SKM-1 treated with dmso at 0.1 percent for 144 hours (cell line): Measurements from ENCODE around the gene LHCGR.
"Not testable (repeated sequence)": the region's sequence is repeated elsewhere in the genome, so short reads cannot be mapped to it uniquely, and the experiment has no call there.

Experiments used
- DNase-seq: peaks from one replicate; lab custom pipeline; 2025; ENCODE audit not compliant: unreplicated experiment; lab: John Stamatoyannopoulos, UW

Gene LHCGR

DNA sequence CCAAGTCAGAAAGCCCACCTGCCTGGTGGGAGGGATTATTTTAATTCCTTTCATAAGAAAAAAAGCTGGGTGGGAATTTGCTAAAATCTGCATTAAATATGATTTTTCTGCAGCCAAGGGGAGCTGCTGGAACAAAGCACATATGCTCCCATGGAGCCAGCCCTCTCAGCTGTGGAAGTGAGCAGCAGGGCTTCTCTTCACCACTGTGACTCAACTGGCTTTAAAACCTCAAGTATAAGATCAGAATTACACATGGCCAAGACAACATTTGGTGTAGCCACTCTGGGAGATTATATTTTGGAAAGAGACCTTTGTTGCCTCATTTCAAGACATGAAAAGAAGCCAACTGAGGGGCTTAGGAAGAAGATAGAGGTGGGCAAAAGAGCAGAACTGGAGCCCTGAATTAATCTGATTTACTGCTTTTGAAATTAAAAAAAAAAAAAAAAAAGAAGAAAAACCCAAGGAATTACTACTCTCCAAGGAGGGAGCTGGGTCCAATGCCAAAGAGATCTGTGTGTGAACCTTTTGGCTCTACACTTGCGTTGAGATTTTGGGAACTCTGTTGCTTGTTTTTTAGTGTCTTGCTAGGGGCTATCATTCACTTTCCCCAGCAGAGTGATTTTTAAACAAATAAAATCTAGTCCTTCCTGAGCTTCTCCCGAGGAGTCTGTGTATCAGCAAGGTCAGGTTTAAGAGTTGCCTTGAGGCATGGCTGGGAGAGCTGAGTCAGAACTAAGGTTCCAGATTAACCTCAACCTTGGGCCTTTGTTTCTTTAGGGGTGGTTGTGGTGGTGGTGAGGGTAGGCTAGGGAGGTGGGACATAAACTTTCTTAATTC, 6.0 kb downstream of the LHCGR start:
- no peak for DNase-seq

DNA sequence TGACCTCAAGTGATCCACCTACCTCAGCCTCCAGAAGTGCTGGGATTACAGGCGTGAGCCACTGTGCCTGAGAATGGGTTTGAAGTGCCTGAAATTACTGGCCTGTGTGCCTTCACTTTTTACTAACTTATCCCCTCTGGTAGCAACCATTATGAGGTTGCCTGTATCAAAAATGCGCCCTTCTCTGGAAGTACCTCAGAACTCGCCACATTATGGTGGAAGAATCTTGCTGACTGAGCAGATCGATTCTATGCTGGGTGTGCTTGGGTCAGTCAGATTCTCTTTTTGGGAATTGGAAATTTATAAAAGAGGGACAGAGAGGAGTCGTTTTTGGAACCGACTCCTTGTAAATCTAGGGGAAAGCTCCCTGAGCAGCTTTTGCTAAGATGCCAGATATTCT, 8.2 kb downstream of the LHCGR start:
- DNase-seq, result no peak

DNA sequence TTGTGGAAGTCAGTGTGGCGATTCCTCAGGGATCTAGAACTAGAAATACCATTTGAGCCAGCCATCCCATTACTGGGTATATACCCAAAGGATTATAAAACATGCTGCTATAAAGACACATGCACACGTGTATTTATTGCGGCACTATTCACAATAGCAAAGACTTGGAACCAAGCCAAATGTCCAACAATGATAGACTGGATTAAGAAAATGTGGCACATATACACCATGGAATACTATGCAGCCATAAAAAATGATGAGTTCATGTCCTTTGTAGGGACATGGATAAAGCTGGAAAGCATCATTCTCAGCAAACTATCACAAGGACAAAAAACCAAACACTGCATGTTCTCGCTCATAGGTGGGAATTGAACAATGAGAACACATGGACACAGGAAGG, 16.3 kb downstream of the LHCGR start:
- not testable (repeated sequence) for DNase-seq

DNA sequence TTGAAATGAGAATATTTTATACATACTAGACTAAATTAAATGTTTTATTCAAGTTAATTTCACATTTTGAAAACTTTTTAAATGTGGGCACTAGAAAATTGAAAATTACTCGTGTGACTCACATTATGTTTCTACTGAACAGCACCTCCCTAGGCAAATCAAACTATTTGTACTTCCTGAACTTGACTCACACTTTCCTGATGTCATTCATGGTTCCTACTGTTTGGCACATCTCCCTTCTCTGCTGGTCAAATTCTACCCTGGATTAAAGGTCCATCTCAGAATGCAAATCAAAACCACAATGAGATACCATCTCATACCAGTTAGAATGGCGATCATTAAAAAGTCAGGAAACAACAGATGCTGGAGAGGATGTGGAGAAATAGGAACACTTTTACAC, 16.7 kb downstream of the LHCGR start:
- DNase-seq, result no peak

DNA sequence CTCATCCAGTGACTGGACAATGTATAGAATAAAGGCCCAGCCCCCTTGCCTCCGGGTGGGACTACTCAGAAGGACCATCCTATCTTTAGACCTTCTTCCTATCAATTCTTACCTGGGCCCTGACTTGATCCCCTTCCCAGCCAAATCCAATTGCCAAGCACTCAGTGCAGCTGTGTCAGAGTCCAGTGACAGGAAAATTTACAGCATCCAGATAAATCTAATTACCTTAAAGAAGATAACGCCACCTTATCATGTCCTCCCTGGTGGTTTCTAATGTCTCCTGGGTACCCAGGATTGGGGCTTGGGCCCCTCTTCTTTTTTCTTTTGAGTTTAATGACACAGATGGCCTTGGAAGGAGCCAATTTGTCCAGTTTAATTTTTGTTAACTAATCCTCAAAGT, 19.3 kb downstream of the LHCGR start:
- no peak for DNase-seq

DNA sequence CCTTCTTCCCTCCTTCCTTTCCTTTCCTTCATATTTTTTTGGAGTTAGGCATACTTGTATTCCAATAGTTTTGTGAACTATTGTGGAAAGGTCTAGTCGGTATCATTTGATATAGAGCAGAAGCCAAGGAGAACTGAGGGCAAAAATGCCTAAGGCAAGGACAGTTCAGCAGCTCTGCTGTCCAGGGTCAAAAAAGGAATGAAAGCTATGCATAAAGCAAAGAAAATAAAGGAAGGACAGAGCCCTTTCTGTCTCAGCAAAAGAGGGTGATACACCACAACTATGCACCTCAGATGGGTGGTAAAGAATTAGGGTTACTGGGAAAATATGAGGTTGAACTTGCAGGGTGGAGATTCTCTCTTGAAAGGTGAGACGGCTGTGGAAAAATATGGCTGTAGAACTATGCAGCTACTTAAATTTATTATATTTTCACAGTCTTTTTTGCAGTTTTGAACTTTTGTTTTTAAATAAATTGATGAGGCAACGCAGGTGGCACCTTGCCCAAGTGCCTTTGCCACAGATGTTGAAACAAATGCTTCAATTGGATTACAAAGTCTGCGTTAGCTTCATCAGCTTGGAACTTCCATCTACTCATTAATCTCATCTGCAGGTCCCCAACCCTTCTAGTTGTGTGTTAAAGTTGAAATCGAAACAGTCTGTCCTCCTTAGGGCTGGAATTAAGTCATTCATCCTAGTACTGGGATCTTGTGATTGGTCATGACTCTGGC, 20.8 kb downstream of the LHCGR start:
- DNase-seq, result no peak

DNA sequence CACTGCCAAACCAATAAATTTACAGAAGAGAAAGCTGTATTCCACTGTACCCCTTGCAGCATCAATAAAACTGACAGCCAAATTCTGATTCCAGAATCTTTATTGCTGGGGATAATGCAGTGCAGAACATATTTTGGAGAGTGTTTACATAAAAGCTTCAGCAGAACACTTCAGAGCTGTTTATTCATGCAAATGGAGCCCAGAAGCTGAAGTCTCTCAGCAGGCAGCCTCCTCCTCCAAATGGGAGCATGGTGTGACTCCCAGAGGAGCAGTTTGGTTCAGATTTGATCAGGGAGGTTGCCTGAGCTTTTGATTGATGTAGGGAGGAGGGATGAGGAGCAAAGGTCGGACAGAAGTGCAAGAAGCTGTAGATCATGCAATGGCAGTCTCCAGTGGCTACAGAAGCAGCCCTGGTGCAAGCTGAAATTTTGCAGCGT, 22.4 kb downstream of the LHCGR start:
- no peak for DNase-seq

DNA sequence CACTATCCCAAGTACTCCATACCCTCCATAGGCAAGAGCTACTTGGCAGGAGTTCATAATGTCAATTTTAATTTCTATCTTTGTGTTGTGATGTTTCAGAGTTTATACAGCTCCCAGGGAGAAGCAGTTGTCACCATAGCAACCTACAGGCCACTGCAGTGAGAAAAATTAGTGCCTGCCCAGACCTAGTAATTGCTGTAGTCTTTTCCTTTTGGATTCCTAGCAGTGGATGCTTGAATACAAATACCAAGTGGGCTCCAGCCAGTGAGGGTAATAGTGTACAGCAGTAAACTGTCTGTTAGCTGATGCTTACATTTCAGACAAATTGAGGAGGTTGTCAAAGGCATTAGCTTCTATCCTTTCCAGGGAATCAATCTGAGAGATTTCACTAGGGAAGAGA, 26.7 kb downstream of the LHCGR start:
- no peak for DNase-seq

DNA sequence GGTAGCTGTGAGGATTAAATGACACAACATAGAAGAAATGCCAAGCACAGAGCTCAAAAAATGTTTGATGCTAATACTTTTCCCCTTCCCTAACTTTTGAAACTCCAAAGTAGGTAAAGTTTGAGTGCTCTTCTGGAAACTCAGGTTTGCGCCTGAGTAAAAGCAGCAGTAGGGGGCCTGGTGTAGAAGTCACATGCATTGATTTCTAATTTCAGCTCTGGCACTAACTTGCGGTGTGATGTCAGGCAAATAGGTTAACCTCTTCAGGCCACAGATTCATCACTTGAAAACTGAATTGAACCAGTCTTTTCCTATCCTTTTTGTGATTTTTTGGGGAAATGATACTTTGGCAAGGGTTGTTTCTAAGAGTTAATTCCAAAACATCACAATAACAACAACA, 27.2 kb downstream of the LHCGR start:
- DNase-seq, result no peak

DNA sequence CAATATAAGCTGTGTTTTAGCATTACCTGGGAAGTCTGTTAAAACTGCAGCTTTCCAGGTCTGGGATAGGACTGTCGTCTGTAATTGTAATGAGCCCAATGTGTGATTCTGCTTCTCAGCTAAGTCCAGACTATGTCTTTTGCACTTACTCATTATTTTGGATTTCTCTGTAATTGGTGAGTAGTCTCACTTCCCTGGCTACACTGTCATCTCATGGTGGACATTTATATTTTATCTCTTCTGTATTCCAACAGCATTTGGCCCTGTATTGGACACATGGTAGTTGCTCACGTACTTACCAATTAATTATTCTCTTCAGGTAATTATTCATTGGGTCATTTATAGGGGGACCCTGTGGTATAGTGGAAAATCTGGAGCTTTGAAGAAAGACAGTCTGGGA, 28.0 kb downstream of the LHCGR start:
- no peak for DNase-seq

DNA sequence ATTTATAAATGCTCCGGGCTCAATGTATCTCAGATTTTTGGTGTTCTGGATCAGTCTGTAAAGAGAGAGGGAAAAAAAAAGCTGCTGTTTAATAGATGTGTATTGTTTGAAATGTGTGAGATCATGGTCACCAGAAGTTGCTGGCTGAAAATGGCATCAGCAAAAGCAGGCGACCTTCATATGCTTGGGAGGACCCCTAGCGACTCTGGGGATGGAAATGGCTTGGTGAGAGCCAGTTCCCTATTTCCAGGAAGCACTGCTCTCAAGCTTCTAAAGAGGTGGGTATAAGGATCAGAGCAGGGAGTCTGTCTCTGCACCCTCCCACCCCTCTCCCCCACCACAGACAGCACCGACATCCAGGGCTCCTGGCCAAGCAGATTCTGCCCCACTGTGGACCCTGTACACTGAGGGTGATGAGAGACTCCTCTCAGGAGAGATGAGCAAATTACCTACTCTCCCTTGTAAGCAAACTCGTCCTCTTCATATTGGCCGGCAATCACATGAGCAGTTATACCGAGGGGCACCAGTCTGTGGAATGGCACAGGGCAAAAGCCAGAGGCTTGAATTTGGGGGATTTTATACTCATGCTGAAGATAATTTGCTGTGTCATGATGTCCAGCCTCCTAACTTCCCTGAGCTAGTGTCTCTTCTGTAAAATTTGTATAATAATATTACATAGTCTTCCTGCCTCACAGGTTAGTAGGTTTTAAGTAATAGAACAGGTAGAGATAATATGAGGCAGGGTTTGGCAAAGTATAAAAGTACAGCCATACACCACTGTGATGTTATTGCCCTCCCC, 29.6 kb downstream of the LHCGR start:
- DNase-seq, result no peak

DNA sequence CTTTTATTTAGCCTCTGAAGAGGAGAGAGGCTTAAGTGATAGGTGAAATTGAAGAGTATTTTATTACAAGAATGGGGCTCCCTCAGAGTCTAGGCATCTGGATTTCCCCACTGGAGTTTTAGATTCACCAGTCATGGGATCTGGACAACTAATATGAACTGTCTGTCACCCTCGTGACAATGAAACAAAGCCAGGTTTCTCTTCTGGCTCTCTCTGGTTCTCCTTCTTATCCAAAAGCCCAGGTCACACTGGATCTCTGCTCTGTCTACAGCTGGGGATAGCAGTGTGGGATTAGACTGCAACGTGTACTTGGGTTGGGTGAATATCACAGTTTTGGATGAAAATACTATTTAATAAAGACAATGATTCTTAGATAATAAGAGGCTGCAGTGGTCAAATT, 31.2 kb downstream of the LHCGR start:
- no peak for DNase-seq

DNA sequence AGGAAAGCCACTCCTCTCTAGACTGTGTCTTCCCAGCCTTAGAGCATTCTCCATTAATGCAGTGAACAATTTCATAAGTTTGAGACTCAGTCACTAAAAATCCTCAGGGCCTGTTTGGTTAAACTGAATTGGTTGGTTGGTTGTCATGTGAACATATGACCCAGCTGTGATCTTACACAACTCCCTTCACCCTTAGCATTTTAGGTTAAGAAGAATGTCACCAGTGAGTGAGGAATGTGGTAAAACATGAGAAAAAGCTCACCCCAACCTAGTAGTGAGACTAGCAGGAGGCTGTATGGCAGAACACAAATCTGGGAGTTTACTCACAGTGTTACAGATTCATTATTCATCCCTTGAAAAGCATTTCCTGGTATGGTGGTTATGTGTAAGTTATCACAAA, 32.4 kb downstream of the LHCGR start:
- no peak for DNase-seq

DNA sequence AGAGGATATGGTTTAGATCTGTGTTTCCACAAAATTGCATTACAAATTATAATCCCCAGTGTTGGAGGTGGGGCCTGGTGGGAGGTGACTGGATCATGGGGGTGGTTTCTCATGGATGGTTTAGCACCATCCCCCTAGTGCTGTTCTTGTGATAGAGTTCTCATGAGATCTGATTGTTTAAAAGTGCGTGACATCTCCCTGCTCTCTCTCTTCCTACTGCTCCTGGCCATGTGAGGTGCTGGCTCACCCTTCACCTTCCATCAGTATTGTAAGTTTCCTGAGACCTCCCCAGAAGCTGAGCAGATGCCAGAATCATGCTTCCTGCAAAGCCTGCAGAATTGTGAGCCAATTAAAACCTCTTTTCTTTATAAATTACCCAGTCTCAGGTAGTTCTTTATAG, 33.1 kb downstream of the LHCGR start:
- DNase-seq, result no peak

DNA sequence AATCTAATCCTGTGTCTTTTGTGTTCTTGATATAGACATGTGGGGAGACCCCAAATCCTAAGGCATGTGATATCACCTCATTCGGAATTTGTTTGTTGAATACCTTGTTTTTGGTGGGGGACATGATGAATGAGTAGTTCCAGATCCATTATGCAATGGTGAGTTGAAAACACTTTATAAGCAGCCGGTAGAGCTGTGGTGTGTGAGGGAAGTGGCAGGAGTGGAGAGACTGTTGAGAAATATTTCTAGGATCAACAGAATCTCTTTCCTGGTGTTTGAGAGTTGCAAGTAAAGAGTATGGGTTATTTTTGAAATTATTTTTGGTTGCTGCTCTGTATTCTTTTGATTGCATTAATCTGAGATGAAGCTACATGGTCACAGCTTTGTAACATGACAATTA, 34.4 kb downstream of the LHCGR start:
- DNase-seq, result no peak

DNA sequence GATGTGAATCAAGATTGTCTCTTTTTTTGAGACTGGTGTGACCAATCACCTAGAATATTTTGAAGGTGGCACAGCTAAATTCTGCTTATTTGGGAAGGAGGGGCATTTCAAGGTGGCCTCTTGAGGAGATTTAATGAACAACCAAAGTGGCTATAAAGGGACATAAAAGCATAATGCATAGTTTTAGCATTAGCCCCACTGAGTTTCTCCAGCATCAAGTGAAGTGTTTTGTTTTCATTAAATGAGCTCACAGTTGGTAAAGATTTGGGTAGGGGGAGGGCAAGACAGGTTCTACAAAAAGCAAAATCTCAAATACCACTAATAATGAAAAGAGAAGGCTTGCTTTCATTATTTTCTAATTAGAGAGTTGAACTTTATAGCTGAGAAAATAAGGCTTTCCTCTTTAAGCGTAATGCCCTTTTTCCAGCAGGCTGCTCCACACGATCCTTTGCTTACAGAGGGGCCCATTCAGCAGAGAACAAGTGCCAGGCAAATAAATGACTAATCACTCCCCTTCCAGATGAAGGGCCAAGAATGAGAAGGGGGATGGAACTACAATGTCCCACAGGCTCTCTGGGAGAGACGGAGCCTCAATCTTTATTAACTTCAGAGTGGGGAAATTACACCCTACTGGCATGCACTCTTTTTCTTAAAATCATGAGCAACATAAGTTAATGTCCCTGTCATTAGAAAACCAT, 35.9 kb downstream of the LHCGR start:
- DNase-seq, result no peak

DNA sequence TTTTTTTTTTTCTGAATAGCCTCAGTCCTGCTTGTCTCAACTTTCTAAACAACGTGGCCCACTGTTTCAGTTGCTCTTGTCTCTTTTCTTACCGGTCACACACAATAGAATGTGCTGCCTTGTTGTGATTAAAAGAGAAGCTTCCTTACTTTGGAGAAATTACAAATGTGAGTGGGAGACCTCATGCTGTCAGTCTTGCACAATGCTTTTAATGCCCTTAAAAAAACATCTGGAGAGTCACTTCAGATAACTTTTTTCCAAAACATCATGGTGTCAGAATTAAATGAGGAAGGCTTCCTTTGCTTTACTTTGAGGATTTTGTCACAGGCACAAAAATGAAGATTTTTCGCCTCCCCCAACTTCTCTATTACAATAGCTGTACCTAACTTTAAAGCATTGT, 37.7 kb downstream of the LHCGR start:
- no peak for DNase-seq

DNA sequence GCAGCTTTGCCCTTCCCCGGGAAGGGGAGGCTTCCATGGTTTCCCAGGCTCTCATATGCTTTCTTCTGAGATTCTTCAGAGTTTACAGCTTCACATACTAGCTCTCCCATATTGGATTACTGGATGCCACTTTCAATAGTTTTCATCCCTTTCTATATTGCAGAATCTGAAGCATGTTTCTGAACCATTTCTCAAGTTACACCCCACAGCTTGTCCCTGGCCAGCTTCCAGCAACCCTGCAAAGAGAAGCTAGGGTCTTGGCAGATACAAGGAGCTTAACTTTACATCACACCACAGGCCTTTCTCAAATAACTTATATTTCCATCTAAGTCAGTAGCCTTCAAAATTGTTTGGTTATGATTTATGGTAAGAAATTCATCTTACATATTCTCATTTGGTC, 39.6 kb downstream of the LHCGR start:
- DNase-seq, result no peak

DNA sequence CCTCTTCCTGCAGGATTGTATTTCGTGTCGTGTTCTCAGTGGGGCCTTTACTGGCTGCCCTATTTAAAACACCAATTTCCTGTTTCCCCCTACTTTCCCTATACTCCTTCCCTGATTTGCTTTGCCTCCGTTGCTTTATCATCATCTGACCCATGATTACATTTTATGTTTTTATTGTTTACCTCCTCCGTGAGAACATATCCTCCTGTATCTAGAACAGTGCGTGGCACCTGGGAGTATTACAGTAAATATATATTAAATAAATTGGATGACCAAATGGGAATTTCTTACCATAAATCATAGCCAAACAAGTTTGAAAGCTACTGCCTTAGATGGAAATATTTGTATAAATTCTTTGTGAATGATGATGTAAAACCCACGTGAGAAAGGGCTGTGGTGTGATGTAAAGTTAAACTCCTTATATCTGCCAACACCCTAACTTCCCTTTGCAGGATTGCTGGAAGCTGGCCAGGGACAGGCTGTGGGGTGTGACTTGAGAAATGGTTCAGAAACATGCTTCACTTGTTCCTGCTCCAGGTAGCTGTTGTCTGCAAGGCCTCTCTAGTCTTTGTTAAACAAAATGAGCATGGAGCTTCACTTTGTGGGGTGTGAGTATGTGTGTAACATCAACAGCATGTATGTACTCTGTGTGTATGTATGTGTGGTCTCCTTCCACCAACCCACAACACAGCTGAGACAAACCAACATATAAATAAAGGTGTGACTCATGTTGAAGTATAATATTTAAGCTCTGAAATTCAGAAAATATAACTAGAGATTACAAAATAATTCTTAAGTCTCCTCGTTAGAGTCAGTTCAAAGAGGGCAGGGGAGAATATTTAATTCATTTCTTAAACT, 40.3 kb downstream of the LHCGR start:
- peak; percentile 10 for DNase-seq

DNA sequence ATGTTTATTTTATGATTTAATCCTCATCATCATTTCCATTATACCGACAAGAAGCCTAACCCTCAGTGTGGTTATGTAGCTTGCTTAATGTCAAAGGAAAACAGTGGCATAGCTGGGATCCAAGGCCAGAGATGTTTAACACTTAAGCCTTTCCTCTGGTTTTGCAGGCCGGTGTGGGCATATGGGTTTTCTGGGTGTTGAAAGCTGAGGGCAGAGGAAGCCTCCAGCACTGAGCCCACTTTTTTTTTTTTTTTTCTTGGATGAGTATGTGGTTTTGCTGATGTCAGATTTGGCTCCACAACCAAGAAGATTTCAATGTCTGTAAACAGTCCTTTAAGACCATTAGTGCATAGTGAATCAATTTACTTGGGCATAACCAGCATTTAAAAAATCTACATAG, 41.3 kb downstream of the LHCGR start:
- DNase-seq, result no peak
